ENCODE measurements around the gene NID1. TPM values are rescaled to one million over a fixed set of nuclear protein-coding genes. Genes with fewer than 3 reads are reported as not detected.

Gene NID1
- total and polyA plus RNA-seq, 9 of the 15 experiments (the other 6 are each of a cell fraction or from before 2014, with no cell fraction given) = 0.22 TPM; not detected in 8

- TF ChIP-seq SNAPC5 (CRISPR knock-in tag; IDR thresholded peaks at IDR 0.05) (no peak), MYC (IDR thresholded peaks at IDR 0.05; ENCODE audit: low read depth, low read length) (peak; percentile 50; the same call in 1 of the 2 replicates), MYC (CRISPR knock-in tag; IDR thresholded peaks at IDR 0.05; ENCODE audit: borderline replicate concordance, low read depth) (no peak), CBFB (CRISPR knock-in tag; IDR thresholded peaks at IDR 0.05) (0 out of 2 replicates have a peak, but pooled peaks have one; percentile 17), ZNF121 (CRISPR knock-in tag; conservative IDR thresholded peaks at IDR 0.05) (no peak), ZBTB49 (CRISPR knock-in tag; IDR thresholded peaks at IDR 0.05; ENCODE audit: borderline replicate concordance) (no peak)
These were observed 48.6 kb upstream of the NID1 start (continued) for GRCh38 chr1:236113324-236114032.

GRCh38 chr1:236112332-236112627 lies 47.4 kb upstream of the NID1 start:
- in situ Hi-C loops (cut with MboI) = loop anchor here (5.0 to 25.0 kb wide), 3 partner anchors 380 to 1450 kb away; no protein-coding TSS in a partner anchor
- 18% methylated on average over 6 of the region's 6 CpGs for WGBS (ENCODE audit: insufficient coverage, low coverage, missing lambda C conversion rate)

More at GRCh38 chr1:236112332-236112627, 47.4 kb upstream of the NID1 start:
- peaks cover 0 to 5% of the 10 kb centered on the region in 2 experiments; a peak in 3 of 5 replicates for H3K4me1 ChIP-seq (replicated peaks in 1 of 2; ENCODE audit: control insufficient read depth in 2 of 2, insufficient read depth in 2 of 2, low read length in 2 of 2)
- DNase-seq (ENCODE audit: extremely low read depth in 1 of 4, low spot score in 3 of 4) = no peak
- no peak for ATAC-seq
- intact Hi-C loops (cut with micrococcal nuclease) = no loop called here
- H3K9me1 ChIP-seq (ENCODE audit: control insufficient read depth, insufficient read depth, low read length) = no peaks in the 10 kb centered on the region
- ChIA-PET POLR2A (interaction anchor here (0.7 to 1.5 kb wide), 2 partner anchors 375 to 482 kb away, joined by 3 to 4 read pairs; no protein-coding TSS in a partner anchor), CTCF (ENCODE audit: low intra/inter-chr PET ratio) (no interaction called here)
- no peak overlapping the region for H2AFZ ChIP-seq (ENCODE audit: low read depth, low read length)
- H3K27me3 ChIP-seq (ENCODE audit: control insufficient read depth in 2 of 2, insufficient read depth in 2 of 2, low read length in 2 of 2) = peaks cover 2 to 30% of the 10 kb centered on the region in 2 experiments; a peak in 3 of 5 replicates
- H3K36me3 ChIP-seq (ENCODE audit: control insufficient read depth, insufficient read depth, low read length) = no peaks in the 10 kb centered on the region
- H3K4me3 ChIP-seq = no peak overlapping the region
- H4K20me1 ChIP-seq (replicated peaks; ENCODE audit: control insufficient read depth, insufficient read depth, low read length) = no peaks in the 10 kb centered on the region
- no peaks in the 10 kb centered on the region for H3K9me3 ChIP-seq (replicated peaks; ENCODE audit: control insufficient read depth, insufficient read depth, low read depth, low read length)
- BruUV-seq (replicated peaks) = no TSS peak
- no peak overlapping the region for H3K4me2 ChIP-seq (ENCODE audit: insufficient read depth, low read length)
- no peak overlapping the region for H3K27ac ChIP-seq (ENCODE audit: extremely low read depth, low read depth, low read length)
- no peak for FAIRE-seq
- H3K9ac ChIP-seq (ENCODE audit: insufficient read depth in 1 of 2, low read depth in 2 of 2, low read length in 2 of 2) = no peak overlapping the region
- no peaks in the 10 kb centered on the region for H3K79me2 ChIP-seq (ENCODE audit: control insufficient read depth, insufficient read depth, low read length)
- no peak for TF ChIP-seq BRF2 (IDR thresholded peaks at IDR 0.05; ENCODE audit: borderline replicate concordance, insufficient read depth, insufficient read length)
- no peak for TF ChIP-seq SMAD4 (CRISPR knock-in tag; conservative IDR thresholded peaks at IDR 0.05)
- no peak for TF ChIP-seq TEAD2 (tag; IDR thresholded peaks at IDR 0.05)
- TF ChIP-seq THRA (IDR thresholded peaks at IDR 0.05) = no peak
- no peak for TF ChIP-seq ZBTB33 (CRISPR knock-in tag; IDR thresholded peaks at IDR 0.05)

All from K562 (cell line).